ENCODE data around the gene ICOS. TPM values are rescaled to one million over a fixed set of nuclear protein-coding genes. Genes with fewer than 3 reads are reported as not detected.

The ICOS gene
- total and polyA plus RNA-seq, 2 of the 4 experiments (the other 2 are of a cell fraction): not detected

DNA sequence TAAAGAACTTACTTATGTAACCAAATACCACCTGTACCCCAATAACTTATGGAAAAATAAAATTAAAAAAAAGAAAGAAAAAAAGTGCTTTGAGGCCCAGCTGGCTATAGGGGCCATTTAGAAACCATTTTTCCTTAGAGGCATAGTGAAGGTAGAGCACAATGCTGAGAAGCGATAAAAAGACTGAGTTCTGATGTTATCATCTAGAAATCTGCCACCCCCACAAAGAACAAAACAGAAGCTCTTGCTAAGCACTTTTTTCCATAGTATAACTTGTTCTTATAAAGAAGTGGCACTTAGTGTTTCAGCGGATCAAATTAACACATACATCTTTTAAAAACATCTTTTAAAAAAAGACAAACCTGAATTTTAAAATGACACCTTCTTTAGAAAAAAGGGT lies 51.4 kb downstream of the ICOS start:
- Histone ChIP-seq H3K4me2 (ENCODE audit: low read depth, low read length) (no peak overlapping the region), H2BK20ac (ENCODE audit: low read depth, low read length) (no peak overlapping the region), H3K36me3 (ENCODE audit: control insufficient read depth, insufficient read depth, low read length) (no peaks in the 10 kb centered on the region), H3K27ac (ENCODE audit: insufficient read depth, low read length) (no peak overlapping the region), H3K79me1 (ENCODE audit: low read depth in 1 of 2, low read length in 2 of 2) (no peaks in the 10 kb centered on the region), H3K4me1 (ENCODE audit: control insufficient read depth, insufficient read depth, low read length) (no peaks in the 10 kb centered on the region), H2AFZ (replicated peaks; ENCODE audit: low read length, poor library complexity) (no peak overlapping the region), H2AK9ac (replicated peaks; ENCODE audit: low read depth, low read length, poor library complexity) (no peak overlapping the region), H3K56ac (ENCODE audit: extremely low read depth, insufficient read depth, low read length) (no peak overlapping the region), H2BK120ac (ENCODE audit: low read depth, low read length) (no peak overlapping the region), H3K23ac (ENCODE audit: low read depth, low read length) (no peak overlapping the region), H4K5ac (ENCODE audit: low read depth, low read length) (no peak overlapping the region), H3K4ac (ENCODE audit: low read depth, low read length) (no peak overlapping the region), H3K18ac (ENCODE audit: low read depth, low read length) (no peak overlapping the region), H2BK5ac (ENCODE audit: low read depth, low read length, poor library complexity, severe bottlenecking) (no peak overlapping the region), H3K14ac (replicated peaks; ENCODE audit: low read depth, low read length) (no peak overlapping the region), H2BK15ac (ENCODE audit: low read depth, low read length) (no peak overlapping the region), H3K9ac (ENCODE audit: low read depth, low read length) (no peak overlapping the region), H2AK5ac (ENCODE audit: low read depth, low read length) (no peak overlapping the region), H3K27me3 (ENCODE audit: control insufficient read depth, insufficient read depth, low read length) (peaks cover 1% of the 10 kb centered on the region; the same call in 1 of the 2 replicates), H4K91ac (ENCODE audit: insufficient read depth, low read depth, low read length) (no peak overlapping the region), H4K20me1 (ENCODE audit: insufficient read depth, low read length) (no peaks in the 10 kb centered on the region), H4K8ac (ENCODE audit: low read depth in 2 of 2, low read length in 2 of 2) (no peak overlapping the region), H3K9me3 (ENCODE audit: control insufficient read depth, insufficient read depth, low read length) (no peaks in the 10 kb centered on the region), H3K4me3 (ENCODE audit: insufficient read depth, low read depth, low read length) (no peak overlapping the region), H3K9me1 (ENCODE audit: insufficient read depth, low read length) (no peaks in the 10 kb centered on the region)
- dilution Hi-C loops (cut with HindIII; ENCODE audit: low sequenced_read_pairs, unreplicated experiment): no loop called here
- TF ChIP-seq RAD21 (IDR thresholded peaks at IDR 0.05; ENCODE audit: low read length) (no peak), CEBPB (IDR thresholded peaks at IDR 0.05; ENCODE audit: low read depth, low read length) (no peak)
- ATAC-seq (ENCODE audit: low read depth): no peak
- in situ Hi-C loops (cut with MboI; ENCODE audit: low sequenced_read_pairs): no loop called here
- POLR2A ChIA-PET (ENCODE audit: unreplicated experiment): no interaction called here
- intact Hi-C loops (cut with micrococcal nuclease): no loop called here
- CTCF ChIA-PET: no interaction called here
- no CpG with 5 or more reads among the region's 2 CpGs for WGBS, 2 experiments (ENCODE audit: extremely low coverage in 2 of 2, insufficient read length in 1 of 2)
- no peak for DNase-seq
- BruUV-seq (replicated peaks): no TSS peak

All from IMR-90 (cell line).